HepG2 (cell line): Measurements from ENCODE around the gene RPSA. TPM values are rescaled to one million over a fixed set of nuclear protein-coding genes. Genes with fewer than 3 reads are reported as not detected.

Source experiments
- ATAC-seq: fragments of 200-7000 bp; cut with Tn5 transposase; 3 replicates; pipeline ENCODE4 v1.9.1; 2020; ENCODE audit warnings: mild to moderate bottlenecking, moderate library complexity
- Bru-seq: library from RNA; stranded (reverse); fragments of 400-500 nt; gene quantifications from one replicate; lab custom pipeline; 2021; lab: Mats Ljungman, UMichigan
- BruChase-seq, 2 experiments: library from RNA; stranded (reverse); fragments of 400-500 nt; gene quantifications; one replicate each; lab custom pipeline; 2021; lab: Mats Ljungman, UMichigan
- BruUV-seq: library from RNA; stranded (reverse); fragments of 400-500 nt; replicated peaks from 2 replicates; lab custom pipeline; 2021; lab: Mats Ljungman, UMichigan
- CTCF ChIA-PET: fragments of 300-600 bp; formaldehyde crosslinking; extraction: SDS; loops from one replicate; lab custom pipeline; 2021; ENCODE audit warnings: low total read pairs, inconsistent platforms, low intra/inter-chr PET ratio; lab: Yijun Ruan, JAX
- POLR2A ChIA-PET: fragments of 350-600 bp; sonication (Branson Sonifier 250); formaldehyde crosslinking; loops from one replicate; lab custom pipeline; 2020; ENCODE audit warnings: antibody characterized with exemption, inconsistent platforms; lab: Yijun Ruan, JAX
- DNase-seq: peaks from one replicate; pipeline ENCODE4 v3.0.0-alpha.2; 2015; ENCODE audit warnings: low spot score
- FAIRE-seq: peaks from 3 replicates; lab custom pipeline; 2011; peaks lifted over from hg19 to GRCh38; lab: Jason Lieb, UNC
- H2AFZ ChIP-seq: one replicate; pipeline ENCODE4 v1.6.1; 2011; ENCODE audit warnings: low read length, inconsistent platforms
- H3K27ac ChIP-seq: fragments of 300-600 bp; 3 replicates; pipeline ENCODE4 v1.8.0; 2011; ENCODE audit warnings: mixed run types, mild to moderate bottlenecking, mixed read lengths, low read length, inconsistent platforms; ENCODE audit not compliant: insufficient read depth; ENCODE audit errors: extremely low read length
- H3K27me3 ChIP-seq, 2 experiments: fragments of 200-600 bp in 1 of 2; 2 replicates in 1 of 2; 3 replicates in 1 of 2; pipeline versions ENCODE4 v1.6.0 to v1.8.0; 2011; ENCODE audit warnings: low read length in 2 of 2, mild to moderate bottlenecking in 2 of 2, moderate library complexity in 2 of 2, inconsistent platforms in 1 of 2; ENCODE audit not compliant: insufficient read depth in 2 of 2, control insufficient read depth in 1 of 2
- H3K36me3 ChIP-seq, 2 experiments: fragments of 200-600 bp in 1 of 2; replicated peaks in 1 of 2; 2 replicates in 1 of 2; 3 replicates in 1 of 2; pipeline versions ENCODE4 v1.5.1 to v1.8.0; 2011; ENCODE audit warnings: low read length in 2 of 2, inconsistent platforms in 1 of 2; ENCODE audit not compliant: insufficient read depth in 2 of 2, control insufficient read depth in 1 of 2
- H3K4me1 ChIP-seq: 2 replicates; pipeline ENCODE4 v1.5.1; 2012; ENCODE audit warnings: low read length, inconsistent platforms; ENCODE audit not compliant: insufficient read depth
- H3K4me2 ChIP-seq: 2 replicates; pipeline ENCODE4 v1.6.0; 2011; ENCODE audit warnings: low read depth, low read length, inconsistent platforms
- H3K4me3 ChIP-seq, 3 experiments: fragments of 200-600 bp in 1 of 3; sonication (generic), shearing (Covaris generic) in 1 of 3; replicated peaks in 1 of 3; 2 replicates each; pipeline ENCODE4 v1.5.1; 2011 to 2016; ENCODE audit warnings: low read length in 3 of 3, inconsistent platforms in 2 of 3, low read depth in 2 of 3, mild to moderate bottlenecking in 2 of 3, control low read depth in 1 of 3, mixed read lengths in 1 of 3; ENCODE audit not compliant: insufficient read depth in 1 of 3
- H3K79me2 ChIP-seq: one replicate; pipeline ENCODE4 v1.6.1; 2011; ENCODE audit warnings: low read length, inconsistent platforms; ENCODE audit not compliant: insufficient read depth
- H3K9ac ChIP-seq: 2 replicates; pipeline ENCODE4 v1.6.0; 2011; ENCODE audit warnings: mild to moderate bottlenecking, low read depth, low read length, inconsistent platforms; ENCODE audit not compliant: insufficient read depth
- H3K9me3 ChIP-seq: 2 replicates; pipeline ENCODE4 v1.5.1; 2012; ENCODE audit warnings: mild to moderate bottlenecking, low read length
- H4K20me1 ChIP-seq: 2 replicates; pipeline ENCODE4 v1.6.0; 2011; ENCODE audit warnings: inconsistent platforms, mild to moderate bottlenecking, low read length, moderate library complexity; ENCODE audit not compliant: insufficient read depth
- NAIF1 ChIP-seq: sonication (generic); formaldehyde crosslinking; IDR thresholded peaks from 2 replicates; pipeline ENCODE4 v1.5.0; 2020; ENCODE audit warnings: mild to moderate bottlenecking, missing genetic modification reagents, borderline replicate concordance
- SNAPC4 ChIP-seq: sonication (generic); formaldehyde crosslinking; IDR thresholded peaks from 2 replicates; pipeline ENCODE4 v1.4.0; 2020; ENCODE audit warnings: mild to moderate bottlenecking, missing genetic modification reagents
- TEF ChIP-seq: sonication (generic); formaldehyde crosslinking; IDR thresholded peaks from 2 replicates; pipeline ENCODE4 v1.5.0; 2020; ENCODE audit warnings: missing genetic modification reagents
- ZFP90 ChIP-seq: sonication (generic); formaldehyde crosslinking; IDR thresholded peaks from 2 replicates; pipeline ENCODE4 v1.8.0; 2022; ENCODE audit warnings: missing genetic modification reagents, mild to moderate bottlenecking, inconsistent platforms, borderline replicate concordance
- ZNF292 ChIP-seq: sonication (generic); formaldehyde crosslinking; IDR thresholded peaks from 2 replicates; pipeline ENCODE4 v1.8.1; 2022; ENCODE audit warnings: mild to moderate bottlenecking, low read depth, missing genetic modification reagents, borderline replicate concordance
- ZNF329 ChIP-seq: sonication (generic); formaldehyde crosslinking; IDR thresholded peaks from 2 replicates; pipeline ENCODE4 v1.9.0; 2021; ENCODE audit warnings: low read depth, mild to moderate bottlenecking, missing genetic modification reagents
- ZNF704 ChIP-seq: sonication (generic); formaldehyde crosslinking; IDR thresholded peaks from 2 replicates; pipeline ENCODE4 v1.8.1; 2023; ENCODE audit warnings: mild to moderate bottlenecking, inconsistent platforms, moderate library complexity, missing genetic modification reagents, borderline replicate concordance
- WGBS: methylation state at CpG from one replicate; pipeline ENCODE4 v1.1.6; 2017; ENCODE audit warnings: low lambda C conversion rate; 5-methylcytosine and 5-hydroxymethylcytosine counted together
- in situ Hi-C: cut with HindIII; loops from 2 replicates; pipeline ENCODE4 v1.10.0; 2017; ENCODE audit warnings: low pct_unique_long_range_greater_than_20kb; ENCODE audit not compliant: extremely low pct_ligation_motif_present
- intact Hi-C: fragments of 100-400 bp; cut with micrococcal nuclease; formaldehyde crosslinking; loops from one replicate; pipeline ENCODE4 v1.10.0; 2022; ENCODE audit not compliant: unreplicated experiment
- long read RNA-seq, 2 experiments: library from RNA in 1 of 2; library from polyadenylated mRNA in 1 of 2; stranded (forward) in 1 of 2; unstranded in 1 of 2; transcript quantifications; one replicate each; pipeline ENCODE4 v2.0.0, GENCODE V29; 2019 to 2022
- polyA minus RNA-seq, 3 experiments: library from RNA; depleted of rRNA, polyadenylated mRNA; stranded (reverse); fragments of >200 nt; gene quantifications; 2 replicates each; pipeline ENCODE4 v1.2.3, GENCODE V29; 2011; ENCODE audit warnings: low replicate concordance in 1 of 3
- polyA plus RNA-seq, 8 experiments: library from polyadenylated mRNA; depleted of rRNA in 3 of 8; stranded (reverse) in 7 of 8; unstranded in 1 of 8; fragments of >200 nt; fragmentation: Illumina TruSeq in 4 of 8; extraction: Trizol in 4 of 8; gene quantifications; 2 replicates each; pipeline versions ENCODE4 v1.2.1 to v1.2.3, GENCODE V29; 2011 to 2016; ENCODE audit warnings: low read depth in 4 of 8, missing spikeins in 1 of 8, mixed read lengths in 1 of 8; ENCODE audit not compliant: insufficient read depth in 1 of 8
- total RNA-seq, 5 experiments: library from RNA; depleted of rRNA; stranded (reverse); fragments of >200 nt; fragmentation: Illumina TruSeq; extraction: Trizol; gene quantifications; 2 replicates each; pipeline ENCODE4 v1.2.3, GENCODE V29; 2016; ENCODE audit warnings: low read depth in 1 of 5

Gene RPSA
- total RNA-seq (2016; rRNA removed; fragmentation: Illumina TruSeq; extraction: Trizol), result 1,683 and 1,960 TPM in 2 replicates
- total RNA-seq (2016; cell fraction: cytosol; rRNA removed; fragmentation: Illumina TruSeq; extraction: Trizol; ENCODE audit: low read depth), result 4,234 and 4,880 TPM in 2 replicates
- total RNA-seq (2016; cell fraction: insoluble cytoplasmic fraction; rRNA removed; fragmentation: Illumina TruSeq; extraction: Trizol), result 1,681 and 2,033 TPM in 2 replicates
- 4,469 and 4,736 TPM in 2 replicates for total RNA-seq (2016; cell fraction: membrane; rRNA removed; fragmentation: Illumina TruSeq; extraction: Trizol)
- total RNA-seq (2016; cell fraction: nucleus; rRNA removed; fragmentation: Illumina TruSeq; extraction: Trizol), result 671 and 721 TPM in 2 replicates
- polyA plus RNA-seq (2011; rRNA removed), result 2,662 and 3,226 TPM in 2 replicates
- 2,617 and 3,480 TPM in 2 replicates for polyA plus RNA-seq (2011; cell fraction: cytosol; rRNA removed)
- polyA plus RNA-seq (2011; cell fraction: nucleus; rRNA removed), result 707 and 717 TPM in 2 replicates
- 1,399 and 1,552 TPM in 2 replicates for polyA plus RNA-seq (2012)
- 5,088 and 5,753 TPM in 2 replicates for polyA plus RNA-seq (2016; cell fraction: cytosol; fragmentation: Illumina TruSeq; extraction: Trizol; ENCODE audit: low read depth)
- 1,997 and 2,058 TPM in 2 replicates for polyA plus RNA-seq (2016; cell fraction: insoluble cytoplasmic fraction; fragmentation: Illumina TruSeq; extraction: Trizol; ENCODE audit: low read depth)
- 4,231 and 4,512 TPM in 2 replicates for polyA plus RNA-seq (2016; cell fraction: membrane; fragmentation: Illumina TruSeq; extraction: Trizol; ENCODE audit: low read depth)
- 1,039 and 1,069 TPM in 2 replicates for polyA plus RNA-seq (2016; cell fraction: nucleus; fragmentation: Illumina TruSeq; extraction: Trizol; ENCODE audit: insufficient read depth, low read depth)
- 1,437 and 2,324 TPM in 2 replicates for polyA minus RNA-seq (2011; rRNA and poly(A)+ RNA removed; ENCODE audit: low replicate concordance)
- 460 and 463 TPM in 2 replicates for polyA minus RNA-seq (2011; cell fraction: cytosol; rRNA and poly(A)+ RNA removed)
- 336 and 408 TPM in 2 replicates for polyA minus RNA-seq (2011; cell fraction: nucleus; rRNA and poly(A)+ RNA removed)
- percentile 99 among the genes with signal in this experiment for Bru-seq, nascent RNA
- BruChase-seq, experiment 1, labeled RNA remaining after a 6-hour chase, result percentile 99 among the genes with signal in this experiment
- BruChase-seq, experiment 2, labeled RNA remaining after a 2-hour chase, result percentile 99 among the genes with signal in this experiment
- long read RNA-seq, experiment 1, transcript RPSA-201 (7 exons, 1,171 nt), result major isoform, 1,549 of 1,709 reads
- long read RNA-seq, experiment 1, transcript RPSA-207 (5 exons, 1,227 nt), result minor isoform, 16 of 1,709 reads
- long read RNA-seq, experiment 1, partial matches to known transcripts, result 77 of 1,709 reads
- long read RNA-seq, experiment 1, other reads (novel, unspliced or antisense), result 66 of 1,709 reads
- long read RNA-seq, experiment 2, transcript RPSA-201 (7 exons, 1,171 nt), result major isoform, 2,159 of 3,070 reads
- long read RNA-seq, experiment 2, transcript RPSA-207 (5 exons, 1,227 nt), result minor isoform, 53 of 3,070 reads
- long read RNA-seq, experiment 2, partial matches to known transcripts, result 296 of 3,070 reads
- long read RNA-seq, experiment 2, other reads (novel, unspliced or antisense), result 557 of 3,070 reads

GRCh38 chr3:39406368-39407258, at the start of gene RPSA:
TSS of gene RPSA (plus strand) at chr3:39406720. CDS start at chr3:39407654, 934 bp downstream.
- ATAC-seq (peak; percentile 94), FAIRE-seq (peak; percentile 89), DNase-seq (peak; percentile 96)
- intact Hi-C loops, result loop anchor here (2.0 kb wide), 1 partner anchor 22 kb away; no protein-coding TSS in a partner anchor
- H3K4me1 ChIP-seq, result peaks cover 76% of the 10 kb centered on the region
- no peaks in the 10 kb centered on the region; a peak in 1 of 5 replicates for H3K27me3 ChIP-seq
- in situ Hi-C loops, result no loop called here
- H3K27ac ChIP-seq, result peak within 1 kb of the TSS; percentile 91
- H2AFZ ChIP-seq, result peak within 1 kb of the TSS; percentile 64
- H3K4me2 ChIP-seq, result peak within 1 kb of the TSS; percentile 97
- CTCF ChIA-PET, result no interaction called here
- BruUV-seq, result TSS peak; percentile 71
- peak within 1 kb of the TSS; percentile 96 for H3K9ac ChIP-seq
- H3K79me2 ChIP-seq, result peaks cover 37% of the 10 kb centered on the region
- H3K4me3 ChIP-seq, result peak within 1 kb of the TSS; percentile 82 to 94 (median 93)
- WGBS, result 0% methylated on average over 23 of the region's 63 CpGs
- H3K36me3 ChIP-seq, result peaks cover 14 to 37% of the 10 kb centered on the region in 2 experiments
- POLR2A ChIA-PET, result interaction anchor here (0.6 to 3.7 kb wide), 8 partner anchors 8 to 1044 kb away, joined by 3 to 19 read pairs (median 5); no protein-coding TSS in a partner anchor
- no peaks in the 10 kb centered on the region for H3K9me3 ChIP-seq
- H4K20me1 ChIP-seq, result peaks cover 34% of the 10 kb centered on the region
- no peak for TF ChIP-seq ZNF292 (CRISPR knock-in tag)
- TF ChIP-seq ZFP90 (CRISPR knock-in tag), result peak; percentile 88; the same call in 1 of the 2 replicates
- no peak for TF ChIP-seq NAIF1
- no peak for TF ChIP-seq TEF (CRISPR knock-in tag)
- TF ChIP-seq ZNF329, result peak; percentile 63; the same call in 1 of the 2 replicates
- peak; percentile 80 for TF ChIP-seq SNAPC4 (CRISPR knock-in tag)
- TF ChIP-seq ZNF704 (CRISPR knock-in tag), result peak; percentile 69; the same call in 1 of the 2 replicates
